GM21717 (cell line): ENCODE results near the gene WDPCP.
"Not testable (repeated sequence)": the region's sequence is repeated elsewhere in the genome, so short reads cannot be mapped to it uniquely, and the experiment has no call there.

ENCODE experiments used
- ATAC-seq: cut with Tn5 transposase; IDR thresholded peaks from one replicate; pipeline ENCODE4 v1.9.1; 2021; ENCODE audit warnings: mild to moderate bottlenecking, moderate library complexity; ENCODE audit not compliant: unreplicated experiment

The WDPCP gene

DNA sequence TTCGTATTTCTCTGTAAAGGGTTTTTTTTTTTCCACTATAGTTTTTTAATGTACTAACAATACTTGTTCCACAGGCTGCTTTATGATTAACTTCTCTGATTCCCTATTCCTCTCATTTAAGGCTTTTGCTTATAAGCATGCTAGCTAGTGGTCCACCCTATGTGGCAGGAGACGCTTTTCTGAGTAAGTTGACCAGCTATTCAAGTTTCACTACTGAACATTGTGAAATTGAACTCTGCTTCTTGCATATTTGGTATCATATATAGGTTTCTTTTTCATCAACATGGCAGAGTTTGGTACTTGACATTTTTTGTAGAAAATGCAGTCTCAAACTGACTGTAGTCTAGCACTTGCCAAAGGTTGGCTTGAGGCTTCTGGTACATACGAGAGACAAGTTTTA is 463.4 kb downstream of the WDPCP start:
- peak; percentile 83 for ATAC-seq

DNA sequence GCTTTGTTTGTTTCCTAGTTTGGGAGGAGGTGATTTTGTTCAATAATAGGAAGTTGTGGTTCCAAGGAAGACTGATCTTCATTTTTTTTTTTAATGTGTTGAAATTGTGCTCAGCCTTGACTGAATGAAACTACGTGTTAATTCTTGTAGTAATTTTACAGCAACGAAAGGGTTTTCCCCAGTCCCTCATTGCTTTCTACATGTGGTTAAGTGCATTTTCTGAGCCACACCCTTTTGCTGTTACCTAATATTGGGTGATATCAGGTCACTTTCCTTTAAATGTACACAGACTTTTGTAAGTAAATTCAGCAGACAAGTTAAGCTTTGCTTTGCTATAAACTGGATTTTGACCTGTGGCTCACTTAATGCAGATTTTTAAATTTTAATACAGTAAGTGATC is 464.1 kb downstream of the WDPCP start:
- ATAC-seq = no peak

DNA sequence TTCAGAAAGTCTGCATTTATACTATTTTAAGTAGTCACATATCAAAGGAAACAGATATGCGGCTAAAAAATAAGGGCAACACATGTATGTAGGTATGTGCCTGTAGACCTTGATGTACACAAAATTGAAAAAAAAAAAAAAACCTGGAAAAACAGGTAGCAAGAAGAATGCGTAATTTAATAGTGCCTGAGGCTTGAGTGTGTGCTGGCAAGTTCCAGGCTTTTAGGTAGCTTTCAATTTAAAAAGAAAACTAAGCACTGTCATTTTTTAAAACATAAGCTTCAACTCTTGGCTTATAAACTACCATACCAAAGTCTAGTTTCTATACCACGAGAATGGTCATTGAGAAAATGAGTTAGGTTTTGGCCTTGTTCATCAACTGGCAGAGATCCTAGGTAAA is 465.4 kb downstream of the WDPCP start:
- no peak for ATAC-seq

- no peak for ATAC-seq
Observed at GRCh38 chr2:63121055-63121834, 467.0 kb downstream of the WDPCP start.

DNA sequence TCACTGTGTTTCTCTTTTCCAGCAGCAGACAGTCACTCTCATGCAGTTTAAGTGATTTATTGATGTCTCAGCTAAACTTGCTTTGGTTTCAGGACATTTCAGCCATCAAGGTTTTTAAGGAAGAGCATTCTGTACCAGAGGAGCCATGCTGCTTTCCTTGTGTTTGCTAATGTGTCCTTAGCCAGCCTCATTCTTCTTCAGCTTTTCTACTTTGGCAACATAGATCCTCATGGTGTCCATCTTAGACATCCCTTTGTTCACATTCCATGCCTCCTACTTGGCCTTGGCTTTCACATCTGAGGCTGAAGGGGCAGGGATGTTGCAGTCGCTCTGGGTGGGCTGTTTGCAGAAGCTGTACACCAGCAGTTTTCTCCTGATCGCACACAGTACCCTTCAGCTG is 469.5 kb downstream of the WDPCP start:
- no peak for ATAC-seq

GRCh38 chr2:63104482-63104881 is 483.8 kb downstream of the WDPCP start:
- no peak for ATAC-seq

- ATAC-seq = no peak
Observed at GRCh38 chr2:63101954-63102353, 486.3 kb downstream of the WDPCP start.

GRCh38 chr2:63099032-63099431 is 489.2 kb downstream of the WDPCP start:
- no peak for ATAC-seq

GRCh38 chr2:63096491-63096890 is 491.8 kb downstream of the WDPCP start:
- ATAC-seq = no peak

- no peak for ATAC-seq
Observed at GRCh38 chr2:63093502-63093901, 494.8 kb downstream of the WDPCP start.

DNA sequence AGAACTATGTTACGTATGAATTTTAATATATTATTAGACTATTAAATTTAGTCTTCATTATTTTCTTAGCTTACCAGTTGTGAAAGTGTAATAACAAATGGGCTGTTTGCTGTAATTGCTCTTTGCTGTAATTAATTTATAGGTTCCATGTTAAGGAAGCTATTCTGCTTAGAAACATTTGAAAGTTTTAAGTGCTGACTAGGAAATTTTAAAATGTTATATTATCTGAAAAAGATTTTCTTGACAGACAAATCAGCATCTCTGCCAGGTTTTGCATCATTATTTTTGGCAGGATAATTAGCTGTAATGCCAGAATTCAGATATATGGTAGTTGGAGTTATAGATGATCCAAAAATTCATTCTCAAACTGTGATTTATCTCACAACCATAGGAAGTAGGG is 495.4 kb downstream of the WDPCP start:
- no peak for ATAC-seq

- no peak for ATAC-seq
Observed at GRCh38 chr2:63092401-63092800, 495.9 kb downstream of the WDPCP start.

DNA sequence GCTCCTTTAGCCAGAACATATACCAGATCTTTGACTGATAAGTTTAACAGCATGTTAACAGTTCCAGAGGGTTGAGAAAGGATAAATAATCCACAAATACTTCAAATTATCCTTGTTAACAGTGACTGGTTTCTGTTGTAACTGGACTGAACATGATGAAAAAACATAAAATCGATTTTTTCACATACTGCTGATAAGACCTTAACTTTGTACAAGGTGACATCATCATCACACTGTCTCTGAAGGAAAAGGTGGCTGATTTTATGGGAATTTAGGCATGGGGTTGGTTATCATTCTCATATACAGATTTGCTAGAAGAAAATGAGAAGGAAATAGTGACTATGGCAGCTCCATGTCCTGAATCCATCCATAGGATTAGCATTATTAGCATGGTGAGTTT is 501.6 kb downstream of the WDPCP start:
- no peak for ATAC-seq

DNA sequence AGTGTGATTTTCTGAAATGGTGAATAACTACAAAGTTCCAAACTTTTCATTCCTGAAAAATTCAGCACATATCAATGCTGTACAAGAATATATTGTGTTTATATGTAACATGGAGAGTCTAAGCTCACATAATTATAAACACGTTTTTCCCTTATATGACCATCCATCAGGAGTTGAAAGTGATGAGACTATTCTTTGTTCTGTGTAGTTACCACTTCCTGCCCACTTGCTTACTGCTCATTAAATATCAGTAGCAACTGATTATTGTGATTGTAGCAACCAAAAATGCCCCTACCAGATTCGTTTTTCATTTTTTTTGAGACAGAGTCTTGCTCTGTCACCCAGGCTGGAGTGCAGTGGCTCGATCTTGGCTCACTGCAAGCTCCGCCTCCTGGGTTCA is 506.9 kb downstream of the WDPCP start:
- ATAC-seq = no peak

DNA sequence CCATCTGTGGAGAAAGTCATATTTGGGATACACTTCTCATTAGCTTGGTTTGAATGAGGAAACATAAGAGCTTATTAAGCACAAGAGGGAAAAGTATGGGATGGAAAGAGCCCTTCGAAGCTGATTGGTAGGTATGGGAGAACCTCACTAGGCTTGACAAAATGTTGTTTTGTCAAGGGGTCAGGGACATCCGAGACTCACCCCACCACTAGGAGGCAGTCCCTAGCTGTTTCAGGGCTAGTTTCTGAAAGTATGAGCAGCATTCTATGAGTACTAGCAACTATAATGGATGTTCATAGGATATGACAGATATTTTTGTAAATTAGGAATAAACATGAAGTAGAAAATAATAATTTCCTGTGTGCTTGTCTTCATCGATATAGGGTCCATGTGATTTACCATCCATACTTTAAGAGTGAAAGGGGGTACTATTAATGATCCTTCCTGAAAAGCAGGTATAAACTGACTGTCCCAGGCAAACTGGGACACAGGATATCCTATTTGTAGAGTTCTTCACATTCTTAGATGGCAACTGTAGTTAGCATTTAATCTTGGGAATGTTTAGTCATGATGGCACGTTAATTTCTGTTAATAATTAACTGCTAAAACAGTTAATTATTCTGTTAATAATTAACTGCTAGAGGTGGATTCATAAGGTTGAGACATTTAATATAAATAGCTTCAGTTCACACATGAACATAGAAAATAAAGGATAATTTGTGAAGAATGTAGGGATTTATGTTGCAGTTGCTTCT is 509.2 kb downstream of the WDPCP start:
- ATAC-seq = no peak

DNA sequence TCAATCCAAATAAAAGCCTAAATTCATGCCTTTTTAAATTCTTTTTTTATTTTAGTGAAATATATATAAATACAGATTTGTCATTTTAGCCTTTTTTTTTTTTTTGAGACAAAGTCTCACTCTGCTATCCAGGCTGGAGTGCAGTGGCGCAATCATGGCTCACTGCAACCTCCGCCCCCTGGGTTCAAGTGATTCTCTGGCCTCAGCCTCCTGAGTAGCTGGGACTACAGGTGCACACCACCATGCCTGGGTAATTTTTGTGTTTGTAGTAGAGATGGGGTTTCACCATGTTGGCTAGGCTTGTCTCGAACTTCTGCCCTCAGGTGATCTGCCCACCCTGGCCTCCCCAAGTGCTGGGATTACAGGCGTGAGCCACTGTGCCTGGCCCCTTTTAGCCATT is 513.9 kb downstream of the WDPCP start:
- not testable (repeated sequence) for ATAC-seq

- ATAC-seq = no peak
Observed at GRCh38 chr2:63073994-63074393, 514.3 kb downstream of the WDPCP start.

GRCh38 chr2:63071664-63072063 is 516.6 kb downstream of the WDPCP start:
- no peak for ATAC-seq
